IgD-negative memory B cell (primary cell): ENCODE results near the gene PHC3. TPM values are rescaled to one million over a fixed set of nuclear protein-coding genes. Genes with fewer than 3 reads are reported as not detected.

Source experiments
- H3K27ac Mint-ChIP-seq, 3 donors: one replicate each; pipeline ENCODE4 v1.8.0; 2020 to 2022; ENCODE audit warnings: mild to moderate bottlenecking in 3 of 3, mixed read lengths in 3 of 3, moderate library complexity in 1 of 3
- H3K27me3 Mint-ChIP-seq: one replicate; pipeline ENCODE4 v1.8.0; 2021; ENCODE audit warnings: mixed read lengths
- H3K36me3 Mint-ChIP-seq: one replicate; pipeline ENCODE4 v1.8.0; 2020; ENCODE audit warnings: mild to moderate bottlenecking, mixed read lengths
- H3K4me1 Mint-ChIP-seq, 3 donors: one replicate each; pipeline ENCODE4 v1.8.0; 2020 to 2022; ENCODE audit warnings: mixed read lengths in 3 of 3, mild to moderate bottlenecking in 1 of 3
- H3K4me3 Mint-ChIP-seq, 4 donors: one replicate each; pipeline ENCODE4 v1.8.0; 2020 to 2022; ENCODE audit warnings: mild to moderate bottlenecking in 4 of 4, mixed read lengths in 4 of 4, moderate library complexity in 3 of 4
- H3K9me3 Mint-ChIP-seq, 3 donors: one replicate each; pipeline ENCODE4 v1.8.0; 2020 to 2021; ENCODE audit warnings: mixed read lengths in 3 of 3, mild to moderate bottlenecking in 1 of 3
- polyA plus RNA-seq: library from polyadenylated mRNA; unstranded; fragments of 300-500 nt; fragmentation: Illumina TruSeq; gene quantifications from one replicate; pipeline ENCODE4 v1.2.3, GENCODE V29; 2021

PHC3 gene
- polyA plus RNA-seq, 1 donor from 2014 or later = 81.2 TPM

- Mint-ChIP-seq H3K9me3 (no peaks in the 10 kb centered on the region), H3K4me1 (peaks cover 6 to 12% (median 10%) of the 10 kb centered on the region in 3 donors), H3K4me3 (no peak overlapping the region), H3K27ac (peak overlapping the region in 1 of 3 donors; percentile 67), H3K36me3 (peaks cover 6% of the 10 kb centered on the region), H3K27me3 (no peaks in the 10 kb centered on the region)
Observed at GRCh38 chr3:170085396-170085795, 96.1 kb downstream of the PHC3 start.

GRCh38 chr3:170083343-170083742 is 98.2 kb downstream of the PHC3 start:
- H3K9me3 Mint-ChIP-seq = no peaks in the 10 kb centered on the region
- peaks cover 11% of the 10 kb centered on the region for H3K36me3 Mint-ChIP-seq
- H3K27me3 Mint-ChIP-seq = no peaks in the 10 kb centered on the region
- H3K27ac Mint-ChIP-seq = peak overlapping the region in 1 of 3 donors; percentile 26
- peaks cover 12 to 19% (median 15%) of the 10 kb centered on the region in 3 donors for H3K4me1 Mint-ChIP-seq
- no peak overlapping the region for H3K4me3 Mint-ChIP-seq

- Mint-ChIP-seq H3K9me3 (no peaks in the 10 kb centered on the region), H3K27me3 (no peaks in the 10 kb centered on the region), H3K36me3 (peaks cover 11% of the 10 kb centered on the region), H3K27ac (peak overlapping the region in 2 of 3 donors; percentile 48 to 84), H3K4me3 (no peak overlapping the region), H3K4me1 (peaks cover 12 to 20% (median 15%) of the 10 kb centered on the region in 3 donors)
Observed at GRCh38 chr3:170081079-170081741, 100.3 kb downstream of the PHC3 start.

- H3K27ac Mint-ChIP-seq = peak overlapping the region in 1 of 3 donors; percentile 48
- H3K9me3 Mint-ChIP-seq = no peaks in the 10 kb centered on the region
- H3K36me3 Mint-ChIP-seq = peaks cover 10% of the 10 kb centered on the region
- no peak overlapping the region for H3K4me3 Mint-ChIP-seq
- peaks cover 10 to 19% (median 15%) of the 10 kb centered on the region in 3 donors for H3K4me1 Mint-ChIP-seq
- H3K27me3 Mint-ChIP-seq = no peaks in the 10 kb centered on the region
Observed at GRCh38 chr3:170080605-170081004, 100.9 kb downstream of the PHC3 start.

- no peaks in the 10 kb centered on the region for H3K9me3 Mint-ChIP-seq
- H3K27ac Mint-ChIP-seq = peak overlapping the region in 1 of 3 donors; percentile 24
- peaks cover 7 to 16% (median 15%) of the 10 kb centered on the region in 3 donors for H3K4me1 Mint-ChIP-seq
- peaks cover 8% of the 10 kb centered on the region for H3K36me3 Mint-ChIP-seq
- no peaks in the 10 kb centered on the region for H3K27me3 Mint-ChIP-seq
- H3K4me3 Mint-ChIP-seq = no peak overlapping the region
Observed at GRCh38 chr3:170079536-170080165, 101.9 kb downstream of the PHC3 start.

- no peaks in the 10 kb centered on the region for H3K9me3 Mint-ChIP-seq
- H3K27ac Mint-ChIP-seq = no peak overlapping the region
Observed at GRCh38 chr3:170078620-170079281, 102.8 kb downstream of the PHC3 start.

GRCh38 chr3:170077361-170077760 is 104.2 kb downstream of the PHC3 start:
- Mint-ChIP-seq H3K36me3 (peaks cover 11% of the 10 kb centered on the region), H3K4me3 (no peak overlapping the region), H3K4me1 (peaks cover 4 to 9% (median 9%) of the 10 kb centered on the region in 3 donors), H3K27ac (no peak overlapping the region), H3K27me3 (no peaks in the 10 kb centered on the region), H3K9me3 (no peaks in the 10 kb centered on the region)

More at GRCh38 chr3:170078620-170079281, 102.8 kb downstream of the PHC3 start:
- Mint-ChIP-seq H3K27me3 (no peaks in the 10 kb centered on the region), H3K4me1 (peaks cover 7 to 15% (median 13%) of the 10 kb centered on the region in 3 donors), H3K36me3 (peaks cover 8% of the 10 kb centered on the region), H3K4me3 (no peak overlapping the region)

- peak overlapping the region in 1 of 3 donors; percentile 42 for H3K27ac Mint-ChIP-seq
- no peak overlapping the region for H3K4me3 Mint-ChIP-seq
- H3K36me3 Mint-ChIP-seq = peaks cover 13% of the 10 kb centered on the region
- H3K27me3 Mint-ChIP-seq = no peaks in the 10 kb centered on the region
- H3K9me3 Mint-ChIP-seq = no peaks in the 10 kb centered on the region
- H3K4me1 Mint-ChIP-seq = peaks cover 4 to 9% (median 9%) of the 10 kb centered on the region in 3 donors
Observed at GRCh38 chr3:170076715-170077238, 104.8 kb downstream of the PHC3 start.

GRCh38 chr3:170075441-170076091 is 106.0 kb downstream of the PHC3 start:
- Mint-ChIP-seq H3K4me3 (no peak overlapping the region), H3K27ac (no peak overlapping the region), H3K9me3 (peaks cover 0 to 2% (median under 1%) of the 10 kb centered on the region in 3 donors), H3K27me3 (no peaks in the 10 kb centered on the region), H3K4me1 (peaks cover 1 to 9% (median 9%) of the 10 kb centered on the region in 3 donors), H3K36me3 (peaks cover 13% of the 10 kb centered on the region)

- no peak overlapping the region for H3K27ac Mint-ChIP-seq
- H3K9me3 Mint-ChIP-seq = peaks cover 0 to 2% (median 1%) of the 10 kb centered on the region in 3 donors
- no peaks in the 10 kb centered on the region for H3K27me3 Mint-ChIP-seq
- no peak overlapping the region for H3K4me3 Mint-ChIP-seq
- H3K36me3 Mint-ChIP-seq = peaks cover 13% of the 10 kb centered on the region
- H3K4me1 Mint-ChIP-seq = peaks cover 0 to 4% (median 2%) of the 10 kb centered on the region in 3 donors
Observed at GRCh38 chr3:170064108-170064507, 117.4 kb downstream of the PHC3 start.

GRCh38 chr3:170063691-170064090 is 117.8 kb downstream of the PHC3 start:
- H3K4me3 Mint-ChIP-seq = peak overlapping the region in 2 of 4 donors; percentile 21 to 56
- H3K27me3 Mint-ChIP-seq = no peaks in the 10 kb centered on the region
- H3K27ac Mint-ChIP-seq = no peak overlapping the region
- peaks cover 13% of the 10 kb centered on the region for H3K36me3 Mint-ChIP-seq
- H3K4me1 Mint-ChIP-seq = peaks cover 0 to 4% (median 2%) of the 10 kb centered on the region in 3 donors
- peaks cover 0 to 2% (median 1%) of the 10 kb centered on the region in 3 donors for H3K9me3 Mint-ChIP-seq

- peaks cover 8 to 11% (median 10%) of the 10 kb centered on the region in 3 donors for H3K4me1 Mint-ChIP-seq
- H3K9me3 Mint-ChIP-seq = peaks cover 0 to 2% (median 1%) of the 10 kb centered on the region in 3 donors
- no peak overlapping the region for H3K27ac Mint-ChIP-seq
Observed at GRCh38 chr3:170062769-170063168, 118.8 kb downstream of the PHC3 start.

GRCh38 chr3:170062068-170062467 is 119.5 kb downstream of the PHC3 start:
- peaks cover 0 to 2% (median 1%) of the 10 kb centered on the region in 3 donors for H3K9me3 Mint-ChIP-seq
- no peak overlapping the region for H3K27ac Mint-ChIP-seq
- H3K27me3 Mint-ChIP-seq = peaks cover 1% of the 10 kb centered on the region
- H3K4me1 Mint-ChIP-seq = peaks cover 14 to 18% (median 17%) of the 10 kb centered on the region in 3 donors
- H3K4me3 Mint-ChIP-seq = no peak overlapping the region
- H3K36me3 Mint-ChIP-seq = peaks cover 8% of the 10 kb centered on the region

More at GRCh38 chr3:170062769-170063168, 118.8 kb downstream of the PHC3 start:
- Mint-ChIP-seq H3K36me3 (peaks cover 12% of the 10 kb centered on the region), H3K4me3 (no peak overlapping the region), H3K27me3 (peaks cover 1% of the 10 kb centered on the region)

- H3K27me3 Mint-ChIP-seq = peaks cover 1% of the 10 kb centered on the region
- no peak overlapping the region for H3K4me3 Mint-ChIP-seq
- H3K9me3 Mint-ChIP-seq = peaks cover 0 to 1% (median 0%) of the 10 kb centered on the region in 3 donors
- peaks cover 34 to 39% (median 36%) of the 10 kb centered on the region in 3 donors for H3K4me1 Mint-ChIP-seq
- H3K36me3 Mint-ChIP-seq = peaks cover 1% of the 10 kb centered on the region
- H3K27ac Mint-ChIP-seq = no peak overlapping the region
Observed at GRCh38 chr3:170059447-170059846, 122.1 kb downstream of the PHC3 start.
